RWPE2 (cell line): ENCODE measurements around the gene PSMD13.
A peak's percentile ranks its signal among the peaks of the same experiment; 100 is the strongest.

Source experiments
- ATAC-seq: fragments of 200-7000 bp; cut with Tn5 transposase; 3 replicates; pipeline ENCODE4 v1.9.1; 2021; ENCODE audit warnings: low read depth
- DNase-seq: peaks from one replicate; pipeline ENCODE4 v3.0.0-alpha.2; 2020; ENCODE audit warnings: low spot score
- H3K27ac ChIP-seq: fragments of 450-650 bp; 2 replicates; pipeline ENCODE4 v1.5.1; 2017; ENCODE audit warnings: mild to moderate bottlenecking; ENCODE audit not compliant: poor library complexity, severe bottlenecking
- H3K27me3 ChIP-seq: fragments of 250-450 bp; sonication (Bioruptor Pico); 2 replicates; pipeline ENCODE4 v1.5.1; 2021; ENCODE audit warnings: mild to moderate bottlenecking, moderate library complexity; ENCODE audit not compliant: insufficient read depth, poor library complexity, severe bottlenecking
- H3K36me3 ChIP-seq: fragments of 250-450 bp; sonication (Bioruptor Pico); 2 replicates; pipeline ENCODE4 v1.5.1; 2020; ENCODE audit warnings: low read depth, mild to moderate bottlenecking, moderate library complexity
- H3K4me1 ChIP-seq: fragments of 250-450 bp; sonication (Bioruptor Pico); 2 replicates; pipeline ENCODE4 v1.5.1; 2021; ENCODE audit warnings: mild to moderate bottlenecking, moderate library complexity; ENCODE audit not compliant: insufficient read depth, poor library complexity, severe bottlenecking
- H3K4me3 ChIP-seq: fragments of 250-450 bp; sonication (Bioruptor Pico); 2 replicates; pipeline ENCODE4 v1.5.1; 2021; ENCODE audit warnings: mild to moderate bottlenecking, moderate library complexity; ENCODE audit not compliant: severe bottlenecking
- H3K9me3 ChIP-seq: fragments of 250-450 bp; sonication (Bioruptor Pico); 2 replicates; pipeline ENCODE4 v1.5.1; 2021; ENCODE audit warnings: mild to moderate bottlenecking, moderate library complexity; ENCODE audit not compliant: severe bottlenecking
- TF ChIP-seq, protein P1 (sequence below): fragments of 450-650 bp; IDR thresholded peaks from one replicate; pipeline ENCODE4 v1.5.1; 2017; ENCODE audit warnings: mild to moderate bottlenecking, moderate library complexity; ENCODE audit not compliant: poor library complexity, severe bottlenecking

The PSMD13 gene

DNA sequence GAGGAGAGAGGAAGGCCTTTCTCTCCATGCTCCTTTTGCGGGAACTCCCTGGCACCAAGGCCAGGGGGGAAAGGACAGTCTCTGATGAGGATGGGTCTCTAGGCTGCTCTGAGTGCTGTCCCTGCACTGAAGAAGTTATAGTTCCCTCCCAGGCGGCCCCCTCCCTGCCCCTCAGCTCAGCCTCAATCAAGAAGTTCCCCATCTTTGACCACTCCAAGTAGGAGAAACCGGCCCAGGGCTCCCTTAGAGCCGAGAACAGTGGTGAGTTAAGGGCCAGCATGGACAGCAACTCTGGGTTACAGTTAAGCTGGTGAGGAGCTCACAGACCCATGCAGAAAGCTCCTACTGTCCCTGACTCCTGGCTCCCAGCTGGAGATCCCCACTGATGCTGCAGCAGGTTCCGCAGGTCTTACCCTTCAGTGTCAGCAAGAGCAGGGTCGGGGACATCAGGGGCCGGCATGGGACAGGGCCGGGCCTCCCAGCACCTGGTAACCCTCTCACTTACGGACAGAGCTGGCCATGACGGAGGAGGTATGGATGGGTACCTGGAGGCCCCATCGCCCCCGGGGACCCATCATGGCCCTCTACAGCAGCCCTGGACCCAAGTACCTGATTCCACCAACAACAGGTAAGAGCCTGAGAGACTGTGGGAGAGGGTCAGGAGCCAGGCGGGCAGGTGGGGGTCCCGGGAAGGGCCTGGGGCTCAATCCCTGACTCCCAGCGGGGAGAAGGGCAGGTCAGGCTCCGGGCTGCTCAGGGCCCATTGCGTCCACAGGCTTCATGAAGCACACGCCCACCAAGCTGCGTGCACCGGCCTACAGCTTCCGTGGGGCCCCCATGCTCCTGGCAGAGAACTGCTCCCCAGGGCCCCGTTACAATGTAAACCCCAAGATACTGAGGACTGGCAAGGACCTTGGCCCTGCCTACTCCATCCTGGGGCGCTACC lies 39.7 kb upstream of the PSMD13 start:
- Histone ChIP-seq H3K27me3 (no peaks in the 10 kb centered on the region), H3K9me3 (no peaks in the 10 kb centered on the region), H3K4me1 (no peaks in the 10 kb centered on the region), H3K27ac (no peak overlapping the region), H3K4me3 (no peak overlapping the region), H3K36me3 (no peaks in the 10 kb centered on the region)
- TF ChIP-seq, protein P1, sequence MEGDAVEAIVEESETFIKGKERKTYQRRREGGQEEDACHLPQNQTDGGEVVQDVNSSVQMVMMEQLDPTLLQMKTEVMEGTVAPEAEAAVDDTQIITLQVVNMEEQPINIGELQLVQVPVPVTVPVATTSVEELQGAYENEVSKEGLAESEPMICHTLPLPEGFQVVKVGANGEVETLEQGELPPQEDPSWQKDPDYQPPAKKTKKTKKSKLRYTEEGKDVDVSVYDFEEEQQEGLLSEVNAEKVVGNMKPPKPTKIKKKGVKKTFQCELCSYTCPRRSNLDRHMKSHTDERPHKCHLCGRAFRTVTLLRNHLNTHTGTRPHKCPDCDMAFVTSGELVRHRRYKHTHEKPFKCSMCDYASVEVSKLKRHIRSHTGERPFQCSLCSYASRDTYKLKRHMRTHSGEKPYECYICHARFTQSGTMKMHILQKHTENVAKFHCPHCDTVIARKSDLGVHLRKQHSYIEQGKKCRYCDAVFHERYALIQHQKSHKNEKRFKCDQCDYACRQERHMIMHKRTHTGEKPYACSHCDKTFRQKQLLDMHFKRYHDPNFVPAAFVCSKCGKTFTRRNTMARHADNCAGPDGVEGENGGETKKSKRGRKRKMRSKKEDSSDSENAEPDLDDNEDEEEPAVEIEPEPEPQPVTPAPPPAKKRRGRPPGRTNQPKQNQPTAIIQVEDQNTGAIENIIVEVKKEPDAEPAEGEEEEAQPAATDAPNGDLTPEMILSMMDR = no peak
- ATAC-seq (peak; percentile 12; the same call in 1 of the 3 replicates), DNase-seq (no peak)

DNA sequence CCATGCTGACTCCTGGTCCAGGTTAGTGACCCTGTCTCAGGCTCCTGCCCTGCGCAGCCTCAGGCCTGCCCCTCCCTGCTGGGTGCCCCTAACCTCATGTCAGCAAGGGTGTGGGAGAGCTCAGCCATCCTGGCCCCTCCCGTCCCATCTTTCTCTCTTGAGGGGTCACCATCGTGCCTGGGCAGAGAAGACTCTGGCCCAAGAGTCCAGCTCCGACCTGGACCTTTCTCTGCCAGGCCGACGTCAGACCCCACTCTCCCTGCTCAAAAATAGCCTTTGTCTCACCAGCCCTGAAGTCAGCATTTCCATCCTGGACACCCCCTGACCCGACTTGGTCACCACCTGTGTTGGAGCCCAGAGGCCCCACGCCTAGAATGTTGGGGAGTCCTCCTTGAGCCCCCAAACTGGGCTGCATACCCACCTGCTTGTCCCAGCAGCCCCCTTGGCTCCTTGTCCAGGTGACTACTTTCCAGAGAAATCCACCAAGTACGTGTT lies 39.0 kb upstream of the PSMD13 start:
- H3K4me1 ChIP-seq = no peaks in the 10 kb centered on the region
- H3K9me3 ChIP-seq = no peaks in the 10 kb centered on the region
- TF ChIP-seq, protein P1 = no peak
- no peaks in the 10 kb centered on the region for H3K27me3 ChIP-seq
- DNase-seq (no peak), ATAC-seq (no peak)
- no peaks in the 10 kb centered on the region for H3K36me3 ChIP-seq
- no peak overlapping the region for H3K4me3 ChIP-seq
- no peak overlapping the region for H3K27ac ChIP-seq

DNA sequence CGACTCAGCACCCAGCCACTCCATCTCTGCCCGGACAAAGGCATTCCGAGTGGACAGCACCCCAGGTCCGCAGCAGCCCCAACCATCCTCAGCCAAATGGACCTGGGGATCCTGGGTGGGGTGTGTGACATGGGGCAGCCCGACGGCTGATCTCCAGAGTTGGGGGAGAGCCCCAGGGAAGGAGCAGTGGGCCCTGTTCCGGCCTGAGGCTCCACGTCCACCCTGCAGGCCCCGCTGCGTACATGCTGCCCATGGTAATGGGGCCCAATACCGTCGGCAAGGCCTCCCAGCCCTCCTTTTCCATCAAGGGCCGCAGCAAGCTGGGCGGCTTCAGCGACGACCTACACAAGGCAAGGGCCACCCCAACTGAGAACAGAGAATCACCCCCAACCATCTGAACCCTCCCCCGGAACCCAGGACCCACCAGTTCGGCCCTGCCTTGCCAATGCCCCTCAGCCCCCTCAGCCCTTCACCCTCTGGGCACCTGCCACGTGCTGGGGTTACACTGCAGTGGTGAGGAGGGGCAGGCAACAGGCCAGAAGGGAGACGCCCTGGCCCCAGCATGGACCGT lies 38.5 kb upstream of the PSMD13 start:
- Histone ChIP-seq H3K4me3 (no peak overlapping the region), H3K27ac (no peak overlapping the region), H3K9me3 (no peaks in the 10 kb centered on the region), H3K36me3 (no peaks in the 10 kb centered on the region), H3K27me3 (no peaks in the 10 kb centered on the region), H3K4me1 (no peaks in the 10 kb centered on the region)
- no peak for ATAC-seq
- TF ChIP-seq, protein P1 = no peak
- no peak for DNase-seq

DNA sequence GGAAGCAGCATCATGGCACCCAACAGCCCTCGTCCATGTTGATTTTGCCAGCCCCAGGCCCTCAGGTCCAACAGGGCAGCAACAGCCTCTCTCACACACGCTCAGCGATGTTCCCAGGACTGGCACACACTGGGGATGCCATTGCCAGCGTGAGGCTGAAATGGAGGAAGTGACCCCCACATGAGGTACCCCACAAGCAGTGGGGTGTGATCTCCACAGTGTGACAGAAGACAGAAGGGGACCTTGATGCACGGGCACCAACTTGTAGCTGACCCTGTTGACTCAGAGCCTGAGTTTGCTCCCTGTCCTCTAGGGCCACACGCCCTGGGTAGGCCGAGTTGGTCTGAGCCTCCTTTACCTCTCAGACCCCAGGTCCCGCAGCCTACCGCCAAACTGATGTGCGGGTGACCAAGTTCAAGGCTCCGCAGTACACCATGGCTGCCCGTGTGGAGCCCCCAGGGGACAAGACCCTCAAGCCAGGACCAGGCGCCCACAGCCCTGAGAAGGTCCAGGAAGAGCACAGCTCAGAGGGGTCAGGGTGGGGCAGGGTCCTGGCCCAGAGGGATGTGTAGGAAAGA lies 37.7 kb upstream of the PSMD13 start:
- TF ChIP-seq, protein P1 = no peak
- Histone ChIP-seq H3K27me3 (no peaks in the 10 kb centered on the region), H3K4me3 (no peak overlapping the region), H3K4me1 (no peaks in the 10 kb centered on the region), H3K9me3 (no peaks in the 10 kb centered on the region), H3K36me3 (no peaks in the 10 kb centered on the region), H3K27ac (no peak overlapping the region)
- no peak for DNase-seq
- ATAC-seq = no peak
